ENCODE measurements around the gene ZNF746.
"Not testable (repeated sequence)": the region's sequence is repeated elsewhere in the genome, so short reads cannot be mapped to it uniquely, and the experiment has no call there.

Gene ZNF746

GRCh38 chr7:149459540-149460452 is 37.8 kb downstream of the ZNF746 start:
- DNase-seq (ENCODE audit: low spot score) = no peak

GRCh38 chr7:149459201-149459539 is 38.4 kb downstream of the ZNF746 start:
- no peak for DNase-seq (ENCODE audit: low spot score)

DNA sequence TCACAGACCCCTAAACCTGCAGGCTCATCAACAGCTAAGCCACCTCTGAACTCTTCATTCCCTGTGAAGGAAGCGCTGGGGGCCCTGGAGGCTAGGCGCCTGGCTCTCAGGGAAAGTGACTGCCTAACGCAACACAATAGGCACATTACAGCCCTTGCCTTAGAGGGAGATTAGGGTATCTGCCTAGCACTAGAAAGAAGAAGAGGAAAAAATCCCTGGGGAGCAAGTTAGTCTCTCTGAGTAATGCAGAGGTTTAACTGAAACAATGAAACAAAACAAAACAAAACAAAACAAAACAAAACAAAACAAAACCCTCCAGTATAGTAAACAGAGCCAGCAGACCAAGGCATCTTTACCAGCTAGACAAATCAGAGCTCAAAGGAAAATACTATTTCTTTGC is 39.4 kb downstream of the ZNF746 start:
- DNase-seq (ENCODE audit: low spot score) = no peak

GRCh38 chr7:149457766-149458165 is 39.8 kb downstream of the ZNF746 start:
- DNase-seq (ENCODE audit: low spot score) = no peak

GRCh38 chr7:149456506-149457421 is 40.8 kb downstream of the ZNF746 start:
- DNase-seq (ENCODE audit: low spot score) = no peak

DNA sequence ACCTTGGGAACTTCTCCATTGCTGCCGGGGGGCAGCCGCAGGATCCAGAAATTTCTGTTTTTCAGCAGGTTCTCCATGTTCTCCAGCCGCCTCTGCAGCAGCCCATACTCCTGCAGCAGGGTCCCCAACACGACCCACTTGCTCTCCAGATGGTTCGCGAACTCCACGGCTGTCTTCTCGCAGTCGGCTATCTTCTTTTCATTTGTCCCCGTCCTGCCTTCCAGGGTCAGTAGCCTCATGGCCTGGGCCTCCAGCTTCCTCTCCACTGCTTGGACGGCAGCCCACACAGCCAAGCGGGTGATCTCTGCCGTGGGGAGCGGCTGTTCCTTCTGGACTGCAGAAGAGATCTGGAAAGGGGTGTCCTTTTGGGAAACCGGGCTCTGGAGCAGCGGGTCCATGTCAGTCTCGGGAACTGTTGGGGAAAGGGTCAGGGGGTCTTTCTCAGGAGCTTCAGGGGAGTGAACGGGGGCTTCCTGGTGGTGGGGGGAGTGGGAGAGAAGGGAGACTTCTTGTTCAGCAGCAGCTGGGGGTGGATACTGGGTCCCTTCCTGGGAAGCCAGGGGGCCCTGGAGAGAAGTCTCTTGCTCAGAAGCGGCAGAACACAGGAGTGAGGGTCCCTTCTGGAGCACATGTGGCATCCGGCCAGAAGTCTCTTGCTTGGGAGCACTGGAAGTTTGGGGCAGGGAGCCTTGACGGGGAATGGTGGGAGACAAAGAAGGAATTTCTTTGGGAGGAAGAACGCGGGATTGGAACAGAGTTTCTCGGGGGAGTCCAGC is 42.2 kb downstream of the ZNF746 start:
- no peak for DNase-seq (ENCODE audit: low spot score)

GRCh38 chr7:149454750-149455149 is 42.9 kb downstream of the ZNF746 start:
- DNase-seq (ENCODE audit: low spot score) = no peak

- no peak for DNase-seq (ENCODE audit: low spot score)
These were observed 43.6 kb downstream of the ZNF746 start for GRCh38 chr7:149454006-149454405.

DNA sequence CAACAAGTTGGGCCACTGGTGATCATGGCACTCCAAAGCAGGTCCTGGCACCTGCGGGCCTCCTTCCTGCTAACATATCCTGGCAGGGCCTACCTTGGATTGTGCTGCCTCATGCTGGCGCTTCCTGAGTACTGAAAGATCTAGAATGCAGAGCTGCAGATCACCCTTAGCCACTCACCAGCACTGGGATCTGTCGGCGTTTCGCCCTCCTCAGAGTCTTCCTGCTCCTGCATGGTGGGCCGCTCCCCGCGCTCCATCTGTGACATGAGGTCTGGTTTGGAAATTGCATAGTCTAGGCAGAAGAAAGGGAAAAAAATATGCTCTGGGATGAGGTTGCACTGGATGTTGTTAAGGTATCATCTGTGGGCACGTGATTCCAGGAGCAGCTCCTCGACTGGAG is 46.8 kb downstream of the ZNF746 start:
- DNase-seq (ENCODE audit: low spot score) = no peak

DNA sequence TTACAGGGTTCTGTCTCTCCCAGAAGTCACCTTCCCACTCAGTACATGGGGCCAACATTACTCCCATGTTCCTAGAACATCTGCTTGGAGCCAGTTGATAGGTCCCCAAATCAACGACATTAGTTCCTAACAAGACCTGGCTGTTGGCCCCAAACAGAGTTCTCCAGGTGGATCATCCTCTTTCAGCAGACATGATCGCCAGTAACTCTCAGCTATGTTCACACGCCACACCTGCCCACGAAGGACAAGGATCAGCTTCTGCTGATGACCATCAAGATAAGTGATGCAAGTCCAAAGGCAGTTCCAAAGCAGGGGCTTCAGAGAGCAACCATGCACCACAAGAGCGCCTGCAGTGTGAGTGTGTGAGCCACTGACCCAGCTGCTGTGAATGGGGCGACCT is 47.7 kb downstream of the ZNF746 start:
- DNase-seq (ENCODE audit: low spot score) = no peak

GRCh38 chr7:149448961-149449360 is 48.6 kb downstream of the ZNF746 start:
- no peak for DNase-seq (ENCODE audit: low spot score)

DNA sequence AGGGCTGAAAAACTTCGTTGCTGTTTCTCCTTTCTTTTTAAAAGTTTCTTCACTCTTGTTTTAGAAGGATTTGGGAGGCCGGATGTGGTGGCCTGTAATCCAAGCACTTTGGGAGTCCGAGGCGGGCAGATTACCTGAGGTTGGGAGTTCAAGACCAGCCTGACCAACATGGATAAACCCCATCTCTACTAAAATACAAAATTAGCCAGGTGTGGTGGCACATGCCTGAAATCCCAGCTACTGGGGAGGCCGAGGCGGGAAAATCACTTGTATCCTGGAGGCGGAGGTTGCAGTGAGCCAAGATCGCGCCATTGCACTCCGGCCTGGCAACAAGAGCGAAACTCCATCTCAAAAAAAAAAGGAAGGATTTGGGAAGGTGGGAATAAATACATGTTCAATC is 51.6 kb downstream of the ZNF746 start:
- not testable (repeated sequence) for DNase-seq (ENCODE audit: low spot score)

GRCh38 chr7:149444287-149444686 is 53.3 kb downstream of the ZNF746 start:
- DNase-seq (ENCODE audit: low spot score) = peak; percentile 20

GRCh38 chr7:149443523-149443922 is 54.1 kb downstream of the ZNF746 start:
- DNase-seq (ENCODE audit: low spot score) = no peak

GRCh38 chr7:149442924-149443323 is 54.7 kb downstream of the ZNF746 start:
- no peak for DNase-seq (ENCODE audit: low spot score)

GRCh38 chr7:149440222-149440621 is 57.4 kb downstream of the ZNF746 start:
- DNase-seq (ENCODE audit: low spot score) = no peak

- no peak for DNase-seq (ENCODE audit: low spot score)
These were observed 61.3 kb downstream of the ZNF746 start for GRCh38 chr7:149436358-149436757.

DNA sequence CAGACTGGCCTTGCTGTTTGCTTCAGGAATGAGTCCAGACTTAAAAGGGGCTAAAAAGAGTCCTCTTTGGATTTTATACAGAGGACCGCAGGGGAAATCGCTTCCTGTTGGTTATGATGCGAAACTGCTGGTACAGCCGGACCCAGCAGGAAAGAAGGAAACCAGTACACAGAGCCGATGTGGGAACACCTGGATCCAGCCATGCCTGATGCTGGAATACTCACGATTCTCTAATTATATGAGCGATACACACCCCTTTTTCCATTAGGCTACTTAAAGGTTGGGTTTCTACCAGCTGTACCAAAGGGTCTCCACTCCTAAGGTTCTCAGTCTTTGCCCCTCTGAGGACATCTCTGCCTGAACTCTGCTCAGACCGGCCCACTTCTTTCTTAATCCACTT is 64.5 kb downstream of the ZNF746 start:
- no peak for DNase-seq (ENCODE audit: low spot score)

- DNase-seq (ENCODE audit: low spot score) = no peak
These were observed 65.4 kb downstream of the ZNF746 start for GRCh38 chr7:149432121-149432691.

GRCh38 chr7:149431486-149432120 is 66.0 kb downstream of the ZNF746 start:
- no peak for DNase-seq (ENCODE audit: low spot score)

DNA sequence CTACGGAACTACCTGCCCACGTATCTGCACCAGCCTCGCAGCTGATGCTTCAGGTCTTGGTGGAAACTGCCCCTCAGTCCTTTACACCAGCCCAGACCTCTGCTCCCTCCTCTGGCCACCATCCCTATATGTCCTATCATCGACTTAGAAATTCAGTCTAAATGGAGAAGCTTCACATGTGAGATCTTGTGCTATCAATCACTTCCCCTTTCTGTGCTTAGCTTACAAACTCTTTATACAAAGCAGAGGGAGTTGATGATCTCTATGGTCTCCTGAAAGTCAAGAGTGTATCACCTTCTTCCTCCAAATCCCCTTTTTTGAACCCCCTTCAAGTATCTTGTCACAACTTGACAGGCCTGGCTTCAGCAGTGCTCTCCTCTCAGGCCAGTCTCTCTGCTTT is 67.4 kb downstream of the ZNF746 start:
- DNase-seq (ENCODE audit: low spot score) = no peak

Measured in NAMALWA (cell line).